PC-3 (cell line): ENCODE data around the gene LILRA2.

Experiments used
- CTCF ChIP-seq: fragments of 300-600 bp; sonication (generic); conservative IDR thresholded peaks from 2 replicates; pipeline ENCODE4 v1.5.1; 2017; ENCODE audit warnings: antibody characterized with exemption, low read depth, mild to moderate bottlenecking, low read length
- EZH2 ChIP-seq: fragments of 300-600 bp; sonication (generic); IDR thresholded peaks from one replicate; pipeline ENCODE4 v1.6.1; 2017; ENCODE audit warnings: antibody characterized with exemption, mild to moderate bottlenecking, low read length; ENCODE audit not compliant: unreplicated experiment

DNA sequence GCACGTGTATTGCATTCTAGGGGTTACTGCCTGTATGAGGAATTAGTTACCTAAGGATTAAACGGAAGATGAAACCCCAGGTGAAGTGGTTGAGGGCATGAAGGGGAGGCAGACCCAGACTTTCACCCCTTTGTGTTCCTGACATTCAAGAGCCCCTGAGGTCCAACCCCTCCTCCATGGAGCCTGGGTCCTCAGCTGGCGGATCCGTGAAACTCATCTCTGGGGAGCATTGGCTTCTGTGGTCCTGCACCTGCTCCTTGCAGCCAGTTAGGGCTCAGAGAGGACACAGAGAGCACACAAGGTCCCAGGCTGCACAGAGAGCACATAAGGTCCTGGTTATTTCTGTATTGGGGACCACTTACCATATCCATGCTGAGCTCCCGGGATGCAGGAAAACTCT lies 12.8 kb downstream of the LILRA2 start:
- TF ChIP-seq EZH2 (no peak), CTCF (no peak)
